Measurements from ENCODE around the gene ANO2.

GRCh38 chr12:5690240-5690639 lies 254.8 kb downstream of the ANO2 start:
- TF ChIP-seq POLR2A (IDR thresholded peaks at IDR 0.05; ENCODE audit: low read length) (no peak), GATA1 (IDR thresholded peaks at IDR 0.05; ENCODE audit: low read depth, low read length) (no peak)
